ENCODE measurements around the gene GGN. TPM values are rescaled to one million over a fixed set of nuclear protein-coding genes. Genes with fewer than 3 reads are reported as not detected.

The GGN gene
- total and polyA plus RNA-seq, 2 of the 13 experiments (the other 11 are each of a cell fraction or from before 2014, with no cell fraction given): not detected

DNA sequence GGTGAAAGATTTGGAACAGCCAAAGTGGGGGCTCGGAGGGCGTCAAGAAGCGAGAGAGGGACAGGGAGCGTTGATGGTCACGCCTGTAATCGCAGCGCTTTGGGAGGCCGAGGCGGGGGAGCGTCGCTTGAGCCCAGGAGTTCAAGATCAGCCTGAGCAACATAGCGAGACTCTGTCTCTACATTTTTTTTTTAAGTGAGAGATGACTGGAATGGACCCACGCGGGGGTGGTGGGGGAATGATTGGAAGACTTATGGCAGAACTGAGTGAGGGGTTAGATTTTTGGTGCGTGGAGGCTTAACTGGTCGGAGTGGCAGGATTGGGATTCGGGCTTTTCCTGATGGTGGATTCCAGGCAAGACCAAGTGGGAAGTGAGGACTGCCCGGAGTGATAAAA lies 12.7 kb downstream of the GGN start (continued):
- TF ChIP-seq, protein P1, sequence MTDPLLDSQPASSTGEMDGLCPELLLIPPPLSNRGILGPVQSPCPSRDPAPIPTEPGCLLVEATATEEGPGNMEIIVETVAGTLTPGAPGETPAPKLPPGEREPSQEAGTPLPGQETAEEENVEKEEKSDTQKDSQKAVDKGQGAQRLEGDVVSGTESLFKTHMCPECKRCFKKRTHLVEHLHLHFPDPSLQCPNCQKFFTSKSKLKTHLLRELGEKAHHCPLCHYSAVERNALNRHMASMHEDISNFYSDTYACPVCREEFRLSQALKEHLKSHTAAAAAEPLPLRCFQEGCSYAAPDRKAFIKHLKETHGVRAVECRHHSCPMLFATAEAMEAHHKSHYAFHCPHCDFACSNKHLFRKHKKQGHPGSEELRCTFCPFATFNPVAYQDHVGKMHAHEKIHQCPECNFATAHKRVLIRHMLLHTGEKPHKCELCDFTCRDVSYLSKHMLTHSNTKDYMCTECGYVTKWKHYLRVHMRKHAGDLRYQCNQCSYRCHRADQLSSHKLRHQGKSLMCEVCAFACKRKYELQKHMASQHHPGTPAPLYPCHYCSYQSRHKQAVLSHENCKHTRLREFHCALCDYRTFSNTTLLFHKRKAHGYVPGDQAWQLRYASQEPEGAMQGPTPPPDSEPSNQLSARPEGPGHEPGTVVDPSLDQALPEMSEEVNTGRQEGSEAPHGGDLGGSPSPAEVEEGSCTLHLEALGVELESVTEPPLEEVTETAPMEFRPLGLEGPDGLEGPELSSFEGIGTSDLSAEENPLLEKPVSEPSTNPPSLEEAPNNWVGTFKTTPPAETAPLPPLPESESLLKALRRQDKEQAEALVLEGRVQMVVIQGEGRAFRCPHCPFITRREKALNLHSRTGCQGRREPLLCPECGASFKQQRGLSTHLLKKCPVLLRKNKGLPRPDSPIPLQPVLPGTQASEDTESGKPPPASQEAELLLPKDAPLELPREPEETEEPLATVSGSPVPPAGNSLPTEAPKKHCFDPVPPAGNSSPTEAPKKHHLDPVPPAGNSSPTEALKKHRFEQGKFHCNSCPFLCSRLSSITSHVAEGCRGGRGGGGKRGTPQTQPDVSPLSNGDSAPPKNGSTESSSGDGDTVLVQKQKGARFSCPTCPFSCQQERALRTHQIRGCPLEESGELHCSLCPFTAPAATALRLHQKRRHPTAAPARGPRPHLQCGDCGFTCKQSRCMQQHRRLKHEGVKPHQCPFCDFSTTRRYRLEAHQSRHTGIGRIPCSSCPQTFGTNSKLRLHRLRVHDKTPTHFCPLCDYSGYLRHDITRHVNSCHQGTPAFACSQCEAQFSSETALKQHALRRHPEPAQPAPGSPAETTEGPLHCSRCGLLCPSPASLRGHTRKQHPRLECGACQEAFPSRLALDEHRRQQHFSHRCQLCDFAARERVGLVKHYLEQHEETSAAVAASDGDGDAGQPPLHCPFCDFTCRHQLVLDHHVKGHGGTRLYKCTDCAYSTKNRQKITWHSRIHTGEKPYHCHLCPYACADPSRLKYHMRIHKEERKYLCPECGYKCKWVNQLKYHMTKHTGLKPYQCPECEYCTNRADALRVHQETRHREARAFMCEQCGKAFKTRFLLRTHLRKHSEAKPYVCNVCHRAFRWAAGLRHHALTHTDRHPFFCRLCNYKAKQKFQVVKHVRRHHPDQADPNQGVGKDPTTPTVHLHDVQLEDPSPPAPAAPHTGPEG (CRISPR knock-in tag; IDR thresholded peaks at IDR 0.05): no peak
- TF ChIP-seq, protein P2, sequence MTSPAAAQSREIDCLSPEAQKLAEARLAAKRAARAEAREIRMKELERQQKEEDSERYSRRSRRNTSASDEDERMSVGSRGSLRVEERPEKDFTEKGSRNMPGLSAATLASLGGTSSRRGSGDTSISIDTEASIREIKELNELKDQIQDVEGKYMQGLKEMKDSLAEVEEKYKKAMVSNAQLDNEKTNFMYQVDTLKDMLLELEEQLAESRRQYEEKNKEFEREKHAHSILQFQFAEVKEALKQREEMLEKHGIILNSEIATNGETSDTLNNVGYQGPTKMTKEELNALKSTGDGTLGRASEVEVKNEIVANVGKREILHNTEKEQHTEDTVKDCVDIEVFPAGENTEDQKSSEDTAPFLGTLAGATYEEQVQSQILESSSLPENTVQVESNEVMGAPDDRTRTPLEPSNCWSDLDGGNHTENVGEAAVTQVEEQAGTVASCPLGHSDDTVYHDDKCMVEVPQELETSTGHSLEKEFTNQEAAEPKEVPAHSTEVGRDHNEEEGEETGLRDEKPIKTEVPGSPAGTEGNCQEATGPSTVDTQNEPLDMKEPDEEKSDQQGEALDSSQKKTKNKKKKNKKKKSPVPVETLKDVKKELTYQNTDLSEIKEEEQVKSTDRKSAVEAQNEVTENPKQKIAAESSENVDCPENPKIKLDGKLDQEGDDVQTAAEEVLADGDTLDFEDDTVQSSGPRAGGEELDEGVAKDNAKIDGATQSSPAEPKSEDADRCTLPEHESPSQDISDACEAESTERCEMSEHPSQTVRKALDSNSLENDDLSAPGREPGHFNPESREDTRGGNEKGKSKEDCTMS (CRISPR knock-in tag; conservative IDR thresholded peaks at IDR 0.05): no peak
- TF ChIP-seq ZNF75D (CRISPR knock-in tag; IDR thresholded peaks at IDR 0.05; ENCODE audit: borderline replicate concordance) (0 out of 2 replicates have a peak, but pooled peaks have one; percentile 11), ZNF263 (CRISPR knock-in tag; IDR thresholded peaks at IDR 0.05) (no peak; the same call in 1 of the 2 replicates), ATF7 (IDR thresholded peaks at IDR 0.05) (no peak), ATF7 (CRISPR knock-in tag; IDR thresholded peaks at IDR 0.05) (no peak), ZNF296 (CRISPR knock-in tag; conservative IDR thresholded peaks at IDR 0.05) (no peak), NR3C1 (CRISPR knock-in tag; IDR thresholded peaks at IDR 0.05) (no peak), ZNF225 (CRISPR knock-in tag; IDR thresholded peaks at IDR 0.05) (no peak), ZSCAN29 (CRISPR knock-in tag; conservative IDR thresholded peaks at IDR 0.05) (0 out of 2 replicates have a peak, but pooled peaks have one; percentile 2), ZNF326 (CRISPR knock-in tag; IDR thresholded peaks at IDR 0.05; ENCODE audit: borderline replicate concordance) (no peak)
- TF ChIP-seq, protein P3, sequence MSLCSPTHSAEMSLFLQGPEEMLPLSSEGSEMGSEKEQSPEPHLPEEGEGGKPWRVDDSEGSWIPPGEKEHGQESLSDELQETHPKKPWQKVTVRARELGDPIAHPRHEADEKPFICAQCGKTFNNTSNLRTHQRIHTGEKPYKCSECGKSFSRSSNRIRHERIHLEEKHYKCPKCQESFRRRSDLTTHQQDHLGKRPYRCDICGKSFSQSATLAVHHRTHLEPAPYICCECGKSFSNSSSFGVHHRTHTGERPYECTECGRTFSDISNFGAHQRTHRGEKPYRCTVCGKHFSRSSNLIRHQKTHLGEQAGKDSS (CRISPR knock-in tag; IDR thresholded peaks at IDR 0.05; ENCODE audit: borderline replicate concordance, low read depth): 0 out of 2 replicates have a peak, but pooled peaks have one; percentile 1
- TF ChIP-seq, protein P4, sequence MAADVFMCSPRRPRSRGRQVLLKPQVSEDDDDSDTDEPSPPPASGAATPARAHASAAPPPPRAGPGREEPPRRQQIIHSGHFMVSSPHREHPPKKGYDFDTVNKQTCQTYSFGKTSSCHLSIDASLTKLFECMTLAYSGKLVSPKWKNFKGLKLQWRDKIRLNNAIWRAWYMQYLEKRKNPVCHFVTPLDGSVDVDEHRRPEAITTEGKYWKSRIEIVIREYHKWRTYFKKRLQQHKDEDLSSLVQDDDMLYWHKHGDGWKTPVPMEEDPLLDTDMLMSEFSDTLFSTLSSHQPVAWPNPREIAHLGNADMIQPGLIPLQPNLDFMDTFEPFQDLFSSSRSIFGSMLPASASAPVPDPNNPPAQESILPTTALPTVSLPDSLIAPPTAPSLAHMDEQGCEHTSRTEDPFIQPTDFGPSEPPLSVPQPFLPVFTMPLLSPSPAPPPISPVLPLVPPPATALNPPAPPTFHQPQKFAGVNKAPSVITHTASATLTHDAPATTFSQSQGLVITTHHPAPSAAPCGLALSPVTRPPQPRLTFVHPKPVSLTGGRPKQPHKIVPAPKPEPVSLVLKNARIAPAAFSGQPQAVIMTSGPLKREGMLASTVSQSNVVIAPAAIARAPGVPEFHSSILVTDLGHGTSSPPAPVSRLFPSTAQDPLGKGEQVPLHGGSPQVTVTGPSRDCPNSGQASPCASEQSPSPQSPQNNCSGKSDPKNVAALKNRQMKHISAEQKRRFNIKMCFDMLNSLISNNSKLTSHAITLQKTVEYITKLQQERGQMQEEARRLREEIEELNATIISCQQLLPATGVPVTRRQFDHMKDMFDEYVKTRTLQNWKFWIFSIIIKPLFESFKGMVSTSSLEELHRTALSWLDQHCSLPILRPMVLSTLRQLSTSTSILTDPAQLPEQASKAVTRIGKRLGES (CRISPR knock-in tag; IDR thresholded peaks at IDR 0.05; ENCODE audit: borderline replicate concordance): no peak
- TF ChIP-seq, protein P5, sequence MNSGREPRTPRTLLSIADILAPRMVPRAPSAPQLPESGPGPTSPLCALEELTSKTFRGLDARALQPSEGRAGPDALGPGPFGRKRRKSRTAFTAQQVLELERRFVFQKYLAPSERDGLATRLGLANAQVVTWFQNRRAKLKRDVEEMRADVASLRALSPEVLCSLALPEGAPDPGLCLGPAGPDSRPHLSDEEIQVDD (CRISPR knock-in tag; IDR thresholded peaks at IDR 0.05; ENCODE audit: borderline replicate concordance): no peak
- TF ChIP-seq, protein P6, sequence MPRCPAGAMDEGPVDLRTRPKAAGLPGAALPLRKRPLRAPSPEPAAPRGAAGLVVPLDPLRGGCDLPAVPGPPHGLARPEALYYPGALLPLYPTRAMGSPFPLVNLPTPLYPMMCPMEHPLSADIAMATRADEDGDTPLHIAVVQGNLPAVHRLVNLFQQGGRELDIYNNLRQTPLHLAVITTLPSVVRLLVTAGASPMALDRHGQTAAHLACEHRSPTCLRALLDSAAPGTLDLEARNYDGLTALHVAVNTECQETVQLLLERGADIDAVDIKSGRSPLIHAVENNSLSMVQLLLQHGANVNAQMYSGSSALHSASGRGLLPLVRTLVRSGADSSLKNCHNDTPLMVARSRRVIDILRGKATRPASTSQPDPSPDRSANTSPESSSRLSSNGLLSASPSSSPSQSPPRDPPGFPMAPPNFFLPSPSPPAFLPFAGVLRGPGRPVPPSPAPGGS (CRISPR knock-in tag; IDR thresholded peaks at IDR 0.05): no peak
